Esophagus squamous epithelium (tissue), 4 donors: ENCODE measurements around the gene HES7.

Experiments
- POLR2A ChIP-seq, 4 donors: fragments of 450-650 bp; IDR thresholded peaks; one replicate each; pipeline ENCODE4 v1.6.1; 2017; ENCODE audit warnings: antibody characterized with exemption in 4 of 4, mild to moderate bottlenecking in 4 of 4, moderate library complexity in 3 of 4
- TF ChIP-seq, protein P1 (sequence below), 6 experiments: fragments of 450-650 bp in 4 of 6; fragments of 200-600 bp in 2 of 6; sonication (generic) in 2 of 6; IDR thresholded peaks; one replicate each; pipeline ENCODE4 v1.5.1; 2016 to 2019; ENCODE audit warnings: antibody characterized with exemption in 6 of 6, mild to moderate bottlenecking in 4 of 6, moderate library complexity in 4 of 6

DNA sequence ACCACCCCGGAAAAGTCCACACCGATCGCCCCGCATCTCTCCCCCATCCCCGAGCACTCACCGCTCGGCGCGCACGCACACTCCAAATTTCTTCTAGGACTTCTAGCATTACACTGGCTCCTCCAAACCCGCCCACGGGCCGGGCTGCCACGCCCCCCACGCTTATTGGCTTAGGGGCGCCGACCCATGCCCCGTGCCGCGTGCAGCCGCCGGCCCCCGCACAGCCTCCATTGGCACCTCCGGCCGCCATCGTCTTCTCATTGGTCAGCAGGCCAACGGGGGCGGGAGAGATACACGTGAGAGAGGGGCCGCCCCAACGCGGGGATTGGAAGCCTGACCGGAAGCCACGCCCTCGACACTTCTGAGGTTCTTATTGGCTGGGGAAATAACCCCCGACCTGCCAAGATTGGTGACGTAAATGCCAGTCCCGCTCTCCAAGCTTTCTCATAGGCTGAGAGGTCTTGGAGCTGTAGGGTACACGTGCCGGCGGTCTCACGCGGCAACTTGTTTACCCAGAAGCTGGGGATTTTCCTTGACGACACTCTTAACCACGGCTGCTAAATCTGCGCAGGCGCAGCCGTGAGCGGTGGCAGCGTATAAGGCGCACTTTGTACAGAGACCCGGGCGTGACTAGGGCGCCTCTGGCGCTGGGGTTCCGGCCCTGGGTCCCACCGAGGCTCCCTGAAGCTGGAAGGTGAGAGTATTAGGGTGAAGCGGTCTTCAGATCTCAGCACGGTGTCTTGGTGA, 32.5 kb upstream of the HES7 start:
- TF ChIP-seq, protein P1, sequence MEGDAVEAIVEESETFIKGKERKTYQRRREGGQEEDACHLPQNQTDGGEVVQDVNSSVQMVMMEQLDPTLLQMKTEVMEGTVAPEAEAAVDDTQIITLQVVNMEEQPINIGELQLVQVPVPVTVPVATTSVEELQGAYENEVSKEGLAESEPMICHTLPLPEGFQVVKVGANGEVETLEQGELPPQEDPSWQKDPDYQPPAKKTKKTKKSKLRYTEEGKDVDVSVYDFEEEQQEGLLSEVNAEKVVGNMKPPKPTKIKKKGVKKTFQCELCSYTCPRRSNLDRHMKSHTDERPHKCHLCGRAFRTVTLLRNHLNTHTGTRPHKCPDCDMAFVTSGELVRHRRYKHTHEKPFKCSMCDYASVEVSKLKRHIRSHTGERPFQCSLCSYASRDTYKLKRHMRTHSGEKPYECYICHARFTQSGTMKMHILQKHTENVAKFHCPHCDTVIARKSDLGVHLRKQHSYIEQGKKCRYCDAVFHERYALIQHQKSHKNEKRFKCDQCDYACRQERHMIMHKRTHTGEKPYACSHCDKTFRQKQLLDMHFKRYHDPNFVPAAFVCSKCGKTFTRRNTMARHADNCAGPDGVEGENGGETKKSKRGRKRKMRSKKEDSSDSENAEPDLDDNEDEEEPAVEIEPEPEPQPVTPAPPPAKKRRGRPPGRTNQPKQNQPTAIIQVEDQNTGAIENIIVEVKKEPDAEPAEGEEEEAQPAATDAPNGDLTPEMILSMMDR (IDR thresholded peaks at IDR 0.05) = peak in 4 of 6 experiments; percentile 15 to 21 (median 16)
- peak in 3 of 4 donors; percentile 97 to 100 (median 100) for TF ChIP-seq POLR2A (IDR thresholded peaks at IDR 0.05)
